ENCODE measurements around the gene CDC42BPA. TPM values are rescaled to one million over a fixed set of nuclear protein-coding genes. Genes with fewer than 3 reads are reported as not detected.

Gene CDC42BPA
- total and polyA plus RNA-seq, 11 donors: 9.8 to 33.8 (median 29.7) TPM

DNA sequence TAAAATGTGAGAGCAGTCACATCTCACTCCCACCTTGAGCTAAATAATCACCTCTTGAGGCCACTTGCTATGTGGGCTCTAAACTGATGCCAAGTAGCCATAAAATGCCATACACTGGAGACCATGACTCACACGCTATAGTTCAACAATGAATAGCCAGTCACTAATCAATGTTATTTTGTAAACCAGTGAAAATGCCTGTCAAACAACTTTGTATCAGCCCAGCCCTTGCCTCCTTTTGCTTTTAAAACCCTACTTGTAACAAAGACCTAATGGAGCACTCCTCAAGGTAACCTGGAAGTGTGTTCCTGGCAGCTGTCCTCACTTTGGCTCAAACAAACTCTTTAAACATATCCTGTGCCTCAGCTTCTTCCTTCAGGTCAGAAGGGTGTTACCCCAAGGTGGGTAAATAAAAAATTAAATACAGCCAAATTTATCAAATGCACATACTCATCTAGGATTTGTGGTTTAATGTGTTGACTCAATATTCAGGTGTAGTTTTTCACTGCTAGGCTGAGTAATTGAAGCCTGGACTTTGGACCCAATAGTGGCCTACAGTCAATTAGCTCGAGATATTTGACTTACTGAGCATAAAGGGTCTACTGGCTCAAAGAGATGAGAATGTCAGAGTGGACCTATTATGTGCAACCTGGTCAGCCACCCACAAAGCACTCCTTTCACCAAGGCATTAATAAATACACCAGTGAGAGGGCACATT, 223.9 kb downstream of the CDC42BPA start:
- intact Hi-C loops (cut with DNase I): no loop called here
- Histone ChIP-seq H3K4me3 (no peak overlapping the region), H3K27ac (no peak overlapping the region), H3K36me3 (peaks cover 0 to 61% (median 29%) of the 10 kb centered on the region in 9 donors), H3K4me1 (peaks cover 0 to 9% (median 2%) of the 10 kb centered on the region in 12 donors), H3K9me3 (no peaks in the 10 kb centered on the region), H3K27me3 (no peaks in the 10 kb centered on the region)
- no peak for DNase-seq
- TF ChIP-seq CTCF (IDR thresholded peaks at IDR 0.05) (no peak), POLR2A (IDR thresholded peaks at IDR 0.05) (no peak)
- WGBS, 4 donors: 98 to 100% (median 98%) methylated on average over 2 of the region's 2 CpGs
- peak in 1 of 4 donors; percentile 22 for ATAC-seq

DNA sequence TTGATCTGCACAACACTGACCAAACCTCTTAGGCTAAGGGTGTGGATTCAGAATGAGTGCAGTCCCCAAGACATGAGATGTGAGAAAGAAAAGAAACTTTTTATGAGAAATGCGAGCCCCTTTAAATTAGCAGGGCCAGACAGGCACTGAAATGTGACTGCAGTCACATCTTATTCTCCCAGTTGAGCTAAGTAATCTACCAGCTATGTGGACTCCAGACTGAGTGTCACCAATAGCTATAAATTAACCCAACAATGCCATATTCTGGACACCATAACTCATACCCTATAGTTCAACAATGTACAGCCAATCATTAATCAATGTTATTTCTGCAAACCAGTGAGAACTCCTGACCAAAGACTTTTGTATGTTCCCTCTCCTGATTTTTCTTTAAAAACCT, 225.0 kb downstream of the CDC42BPA start:
- Histone ChIP-seq H3K27me3 (no peaks in the 10 kb centered on the region), H3K9me3 (no peaks in the 10 kb centered on the region), H3K4me1 (peaks cover 0 to 9% (median 2%) of the 10 kb centered on the region in 12 donors), H3K27ac (no peak overlapping the region), H3K4me3 (no peak overlapping the region), H3K36me3 (peaks cover 0 to 61% (median 18%) of the 10 kb centered on the region in 9 donors)
- 89 to 100% (median 96%) methylated on average over 1 of the region's 1 CpG for WGBS, 4 donors
- intact Hi-C loops (cut with DNase I): no loop called here
- TF ChIP-seq CTCF (IDR thresholded peaks at IDR 0.05): no peak
- no peak for TF ChIP-seq POLR2A (IDR thresholded peaks at IDR 0.05)
- DNase-seq (no peak), ATAC-seq (no peak)

DNA sequence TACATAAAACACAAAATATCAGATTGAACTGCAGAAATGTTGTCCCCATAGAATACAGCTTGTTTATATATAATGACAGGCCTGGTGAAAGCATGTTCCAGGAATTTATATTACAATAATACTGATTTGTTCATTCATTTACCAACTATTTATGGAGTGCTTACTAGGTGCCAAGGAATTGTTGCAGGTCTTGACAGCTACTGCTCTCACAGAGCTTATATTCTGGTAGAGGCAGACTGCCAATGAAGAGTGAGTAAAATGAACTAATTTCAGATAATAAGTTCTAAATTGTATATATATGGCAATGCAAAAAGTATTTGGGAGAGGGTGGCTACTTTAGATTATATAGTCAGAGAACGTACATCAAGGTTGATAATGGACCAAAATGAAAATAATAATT, 226.2 kb downstream of the CDC42BPA start:
- H3K27me3 ChIP-seq: no peaks in the 10 kb centered on the region
- ATAC-seq (peak in 1 of 4 donors; percentile 57), DNase-seq (no peak)
- intact Hi-C loops (cut with DNase I): no loop called here
- H3K27ac ChIP-seq: no peak overlapping the region
- TF ChIP-seq CTCF (IDR thresholded peaks at IDR 0.05) (no peak), POLR2A (IDR thresholded peaks at IDR 0.05) (no peak)
- H3K36me3 ChIP-seq: peaks cover 0 to 64% (median 18%) of the 10 kb centered on the region in 9 donors
- 53 to 66% (median 63%) methylated on average over 1 of the region's 1 CpG for WGBS, 4 donors
- peaks cover 0 to 9% (median 2%) of the 10 kb centered on the region in 12 donors for H3K4me1 ChIP-seq
- H3K4me3 ChIP-seq: no peak overlapping the region
- H3K9me3 ChIP-seq: no peaks in the 10 kb centered on the region

- H3K9me3 ChIP-seq: peaks cover 0 to 18% (median 9%) of the 10 kb centered on the region in 12 donors
- 95 to 100% (median 97%) methylated on average over 2 of the region's 2 CpGs for WGBS, 4 donors
- intact Hi-C loops (cut with DNase I): no loop called here
- H3K27me3 ChIP-seq: no peaks in the 10 kb centered on the region
- H3K27ac ChIP-seq: no peak overlapping the region
- DNase-seq: no peak
- no peak for TF ChIP-seq POLR2A (IDR thresholded peaks at IDR 0.05)
- no peak for ATAC-seq
- H3K36me3 ChIP-seq: peaks cover 0 to 61% (median 23%) of the 10 kb centered on the region in 9 donors
- H3K4me1 ChIP-seq: peaks cover 0 to under 1% (median 0%) of the 10 kb centered on the region in 12 donors
- no peak overlapping the region for H3K4me3 ChIP-seq
These were observed 231.7 kb downstream of the CDC42BPA start for GRCh38 chr1:227086636-227087035.
